IMR-90 (cell line): ENCODE results near the gene MICAL1. TPM values are rescaled to one million over a fixed set of nuclear protein-coding genes. Genes with fewer than 3 reads are reported as not detected.

Source experiments
- ATAC-seq: fragments of 200-7000 bp; cut with Tn5 transposase; 2 replicates; pipeline ENCODE4 v1.9.1; 2020; ENCODE audit warnings: low read depth, mild to moderate bottlenecking, moderate library complexity
- BruUV-seq: library from RNA; stranded (reverse); fragments of 400-500 nt; replicated peaks from 2 replicates; lab custom pipeline; 2021; lab: Mats Ljungman, UMichigan
- CTCF ChIA-PET: fragments of 300-600 bp; formaldehyde crosslinking; extraction: SDS; loops from one replicate; lab custom pipeline; 2021; ENCODE audit warnings: antibody characterized with exemption; lab: Yijun Ruan, JAX
- POLR2A ChIA-PET: fragments of 300-600 bp; sonication (Branson Sonifier 250); formaldehyde crosslinking; loops from one replicate; lab custom pipeline; 2022; ENCODE audit warnings: antibody characterized with exemption; ENCODE audit not compliant: unreplicated experiment; lab: Charles Lee
- DNase-seq: peaks from one replicate; pipeline ENCODE4 v3.0.0; 2013
- H2AFZ ChIP-seq: replicated peaks from 2 replicates; pipeline ENCODE3; 2013; ENCODE audit warnings: low read length, mild to moderate bottlenecking; ENCODE audit not compliant: poor library complexity
- H2AK5ac ChIP-seq: 2 replicates; pipeline ENCODE4 v1.6.1; 2013; ENCODE audit warnings: low read depth, low read length, inconsistent platforms
- H2AK9ac ChIP-seq: replicated peaks from 2 replicates; pipeline ENCODE3; 2013; ENCODE audit warnings: mild to moderate bottlenecking, low read depth, low read length, moderate library complexity; ENCODE audit not compliant: poor library complexity
- H2BK120ac ChIP-seq: 2 replicates; pipeline ENCODE4 v1.6.1; 2013; ENCODE audit warnings: low read depth, low read length, inconsistent platforms
- H2BK15ac ChIP-seq: 3 replicates; pipeline ENCODE4 v1.6.1; 2013; ENCODE audit warnings: low read depth, low read length, inconsistent platforms
- H2BK20ac ChIP-seq: 2 replicates; pipeline ENCODE4 v1.6.1; 2013; ENCODE audit warnings: low read depth, mild to moderate bottlenecking, inconsistent platforms, low read length, moderate library complexity
- H2BK5ac ChIP-seq: 2 replicates; pipeline ENCODE4 v1.6.1; 2013; ENCODE audit warnings: mild to moderate bottlenecking, low read depth, low read length, inconsistent platforms; ENCODE audit not compliant: poor library complexity, severe bottlenecking
- H3K14ac ChIP-seq: replicated peaks from 2 replicates; pipeline ENCODE4 v1.6.1; 2013; ENCODE audit warnings: low read depth, low read length, inconsistent platforms
- H3K18ac ChIP-seq: 2 replicates; pipeline ENCODE4 v1.6.1; 2013; ENCODE audit warnings: low read depth, low read length, control low read depth
- H3K23ac ChIP-seq: 2 replicates; pipeline ENCODE4 v1.6.1; 2013; ENCODE audit warnings: low read depth, low read length, inconsistent platforms
- H3K27ac ChIP-seq: 2 replicates; pipeline ENCODE4 v1.5.1; 2013; ENCODE audit warnings: mild to moderate bottlenecking, control low read depth, low read length; ENCODE audit not compliant: insufficient read depth
- H3K27me3 ChIP-seq: 2 replicates; pipeline ENCODE4 v1.6.1; 2013; ENCODE audit warnings: low read length; ENCODE audit not compliant: control insufficient read depth, insufficient read depth
- H3K36me3 ChIP-seq: 2 replicates; pipeline ENCODE4 v1.6.1; 2013; ENCODE audit warnings: low read length, mixed read lengths; ENCODE audit not compliant: control insufficient read depth, insufficient read depth
- H3K4ac ChIP-seq: 2 replicates; pipeline ENCODE4 v1.6.1; 2013; ENCODE audit warnings: low read depth, low read length, inconsistent platforms
- H3K4me1 ChIP-seq: 2 replicates; pipeline ENCODE4 v1.6.1; 2013; ENCODE audit warnings: low read length, mixed read lengths; ENCODE audit not compliant: control insufficient read depth, insufficient read depth
- H3K4me2 ChIP-seq: 2 replicates; pipeline ENCODE4 v1.6.1; 2013; ENCODE audit warnings: low read depth, mild to moderate bottlenecking, control low read depth, low read length, moderate library complexity
- H3K4me3 ChIP-seq: 2 replicates; pipeline ENCODE4 v1.5.1; 2013; ENCODE audit warnings: low read depth, mild to moderate bottlenecking, control low read depth, low read length, moderate library complexity; ENCODE audit not compliant: insufficient read depth
- H3K56ac ChIP-seq: 2 replicates; pipeline ENCODE4 v1.6.1; 2013; ENCODE audit warnings: low read length, inconsistent platforms; ENCODE audit not compliant: insufficient read depth; ENCODE audit errors: extremely low read depth
- H3K79me1 ChIP-seq, 2 experiments: 2 replicates each; pipeline ENCODE4 v1.6.1; 2013; ENCODE audit warnings: low read length in 2 of 2, inconsistent platforms in 1 of 2, low read depth in 1 of 2
- H3K9ac ChIP-seq: 2 replicates; pipeline ENCODE4 v1.6.1; 2013; ENCODE audit warnings: low read depth, low read length, control low read depth
- H3K9me1 ChIP-seq: 2 replicates; pipeline ENCODE4 v1.6.1; 2013; ENCODE audit warnings: low read length, inconsistent platforms; ENCODE audit not compliant: insufficient read depth
- H3K9me3 ChIP-seq: 2 replicates; pipeline ENCODE4 v1.6.1; 2013; ENCODE audit warnings: low read length; ENCODE audit not compliant: control insufficient read depth, insufficient read depth
- H4K20me1 ChIP-seq: 2 replicates; pipeline ENCODE4 v1.6.1; 2013; ENCODE audit warnings: low read length, inconsistent platforms; ENCODE audit not compliant: insufficient read depth
- H4K5ac ChIP-seq: 2 replicates; pipeline ENCODE4 v1.6.1; 2013; ENCODE audit warnings: mild to moderate bottlenecking, low read depth, low read length, control low read depth
- H4K8ac ChIP-seq, 2 experiments: 2 replicates each; pipeline ENCODE4 v1.6.1; 2013; ENCODE audit warnings: low read depth in 2 of 2, low read length in 2 of 2, control low read depth in 1 of 2, inconsistent platforms in 1 of 2
- H4K91ac ChIP-seq: 2 replicates; pipeline ENCODE4 v1.6.1; 2013; ENCODE audit warnings: low read depth, low read length, inconsistent platforms; ENCODE audit not compliant: insufficient read depth
- BHLHE40 ChIP-seq: fragments of 150-350 bp; IDR thresholded peaks from 2 replicates; pipeline ENCODE4 v1.6.1; 2016; ENCODE audit warnings: mild to moderate bottlenecking, low read depth, low read length
- MAZ ChIP-seq: IDR thresholded peaks from 2 replicates; pipeline ENCODE4 v1.6.1; 2012; ENCODE audit warnings: low read depth, mild to moderate bottlenecking, low read length, improper control_type of control experiment, moderate library complexity, borderline replicate concordance
- MXI1 ChIP-seq: IDR thresholded peaks from 2 replicates; pipeline ENCODE4 v1.6.1; 2012; ENCODE audit warnings: low read depth, mild to moderate bottlenecking, low read length, moderate library complexity, borderline replicate concordance
- NFE2L2 ChIP-seq: fragments of 150-350 bp; IDR thresholded peaks from 2 replicates; pipeline ENCODE4 v1.6.1; 2016; ENCODE audit warnings: low read depth, mild to moderate bottlenecking, low read length
- WGBS, 2 experiments: methylation state at CpG; one replicate each; pipeline versions ENCODE4 v1.1.5 to v1.1.7; 2013; ENCODE audit warnings: missing lambda C conversion rate in 2 of 2; ENCODE audit not compliant: insufficient read length in 1 of 2; ENCODE audit errors: extremely low coverage in 2 of 2; 5-methylcytosine and 5-hydroxymethylcytosine counted together
- dilution Hi-C: fragments of 300-500 bp; cut with HindIII; formaldehyde crosslinking; loops from one replicate; pipeline ENCODE4 v1.14.3; 2018; ENCODE audit warnings: low sequenced_read_pairs; ENCODE audit not compliant: unreplicated experiment
- in situ Hi-C: fragments of 300-500 bp; cut with MboI; formaldehyde crosslinking; loops from 3 replicates; pipeline ENCODE4 v1.14.3; 2019; ENCODE audit warnings: low sequenced_read_pairs, inconsistent platforms, mixed read lengths
- intact Hi-C: fragments of 100-400 bp; cut with micrococcal nuclease; formaldehyde crosslinking; loops from 2 replicates; pipeline ENCODE4 v1.10.0; 2022
- polyA plus RNA-seq, 3 experiments: library from polyadenylated mRNA; depleted of rRNA; stranded (reverse); fragments of >200 nt; gene quantifications; 2 replicates each; pipeline ENCODE4 v1.2.3, GENCODE V29; 2012; ENCODE audit warnings: low replicate concordance in 1 of 3
- total RNA-seq: library from RNA; depleted of rRNA; stranded (reverse); fragments of >200 nt; gene quantifications from 2 replicates; pipeline ENCODE4 v1.2.3, GENCODE V29; 2012

The MICAL1 gene
- total and polyA plus RNA-seq, 2 of the 4 experiments (the other 2 are of a cell fraction) = 30.5 to 57.1 TPM

DNA sequence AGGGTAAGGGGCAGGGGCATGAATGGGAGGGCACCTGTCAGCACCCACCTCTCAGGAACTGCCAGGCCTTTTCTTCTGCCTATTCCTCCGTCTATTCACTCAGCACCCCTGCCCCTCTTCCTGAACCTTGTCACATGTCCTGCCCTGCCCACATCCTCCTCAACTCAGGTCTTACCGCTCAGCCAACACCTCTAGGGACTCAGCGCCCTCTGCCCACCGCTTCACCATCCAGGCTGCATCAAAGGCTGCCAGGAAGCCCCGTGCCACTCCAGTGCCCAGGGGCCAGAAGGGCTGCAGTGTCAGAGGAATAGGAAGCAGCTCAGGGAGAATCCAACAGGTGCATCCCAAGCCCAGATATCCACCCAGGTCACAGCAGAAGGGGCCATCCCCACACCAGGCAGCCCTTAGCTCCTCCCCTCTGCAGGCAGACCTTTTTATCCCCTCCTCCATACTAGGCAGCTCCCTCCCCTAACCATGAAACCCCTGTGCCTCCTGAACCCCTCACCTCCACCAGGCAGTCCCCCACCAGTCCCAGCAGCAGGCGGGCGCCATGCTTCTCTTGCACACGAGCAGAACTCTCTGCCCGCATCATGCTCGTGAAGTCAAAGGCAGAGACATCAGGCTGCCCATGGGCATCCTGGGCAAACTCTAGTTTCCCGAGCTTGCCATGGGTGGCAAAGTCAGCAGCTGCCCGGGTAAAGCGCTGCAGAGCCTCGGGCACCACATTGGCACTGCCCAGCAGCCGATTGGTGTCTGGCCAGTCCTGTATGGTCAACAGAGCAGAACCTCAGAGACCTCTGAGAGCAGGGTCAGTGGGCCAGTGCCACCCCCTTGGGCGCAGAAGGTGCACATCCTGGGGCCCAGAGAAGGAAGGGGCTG, 5.5 kb downstream of the MICAL1 start:
- H3K4me3 ChIP-seq = no peak overlapping the region
- peaks cover 60% of the 10 kb centered on the region for H3K36me3 ChIP-seq
- H3K4ac ChIP-seq = no peak overlapping the region
- H4K91ac ChIP-seq = no peak overlapping the region
- no peak overlapping the region for H2BK20ac ChIP-seq
- no peak overlapping the region for H3K56ac ChIP-seq
- H4K20me1 ChIP-seq = peaks cover 7% of the 10 kb centered on the region; the same call in 1 of the 2 replicates
- H2BK120ac ChIP-seq = no peak overlapping the region
- dilution Hi-C loops (no loop called here), intact Hi-C loops (no loop called here), in situ Hi-C loops (no loop called here)
- H2BK5ac ChIP-seq = no peak overlapping the region
- ATAC-seq (no peak), DNase-seq (no peak)
- no peak overlapping the region for H2AK9ac ChIP-seq
- no TSS peak for BruUV-seq
- TF ChIP-seq NFE2L2 (no peak), BHLHE40 (no peak), MAZ (no peak), MXI1 (no peak)
- peaks cover 19% of the 10 kb centered on the region for H3K9me1 ChIP-seq
- WGBS, 2 experiments = 95% methylated on average over 11 of the region's 16 CpGs; no CpG with 5 or more reads in 1 of the 2 experiments
- H2BK15ac ChIP-seq = no peak overlapping the region
- no peak overlapping the region for H3K23ac ChIP-seq
- H3K79me1 ChIP-seq = peaks cover 13 to 44% of the 10 kb centered on the region in 2 experiments
- no peak overlapping the region for H4K5ac ChIP-seq
- H3K9me3 ChIP-seq = no peaks in the 10 kb centered on the region
- ChIA-PET POLR2A (no interaction called here), CTCF (no interaction called here)
- H3K14ac ChIP-seq = no peak overlapping the region
- H3K27me3 ChIP-seq = no peaks in the 10 kb centered on the region
- H3K27ac ChIP-seq = no peak overlapping the region
- H3K9ac ChIP-seq = no peak overlapping the region
- H4K8ac ChIP-seq = no peak overlapping the region
- no peak overlapping the region for H3K4me2 ChIP-seq
- H2AFZ ChIP-seq = no peak overlapping the region
- peaks cover 4% of the 10 kb centered on the region; the same call in 1 of the 2 replicates for H3K4me1 ChIP-seq
- no peak overlapping the region for H3K18ac ChIP-seq
- H2AK5ac ChIP-seq = no peak overlapping the region
